Measurements from ENCODE around the gene ZFP1.
"Not testable (repeated sequence)": the region's sequence is repeated elsewhere in the genome, so short reads cannot be mapped to it uniquely, and the experiment has no call there.

The ZFP1 gene

DNA sequence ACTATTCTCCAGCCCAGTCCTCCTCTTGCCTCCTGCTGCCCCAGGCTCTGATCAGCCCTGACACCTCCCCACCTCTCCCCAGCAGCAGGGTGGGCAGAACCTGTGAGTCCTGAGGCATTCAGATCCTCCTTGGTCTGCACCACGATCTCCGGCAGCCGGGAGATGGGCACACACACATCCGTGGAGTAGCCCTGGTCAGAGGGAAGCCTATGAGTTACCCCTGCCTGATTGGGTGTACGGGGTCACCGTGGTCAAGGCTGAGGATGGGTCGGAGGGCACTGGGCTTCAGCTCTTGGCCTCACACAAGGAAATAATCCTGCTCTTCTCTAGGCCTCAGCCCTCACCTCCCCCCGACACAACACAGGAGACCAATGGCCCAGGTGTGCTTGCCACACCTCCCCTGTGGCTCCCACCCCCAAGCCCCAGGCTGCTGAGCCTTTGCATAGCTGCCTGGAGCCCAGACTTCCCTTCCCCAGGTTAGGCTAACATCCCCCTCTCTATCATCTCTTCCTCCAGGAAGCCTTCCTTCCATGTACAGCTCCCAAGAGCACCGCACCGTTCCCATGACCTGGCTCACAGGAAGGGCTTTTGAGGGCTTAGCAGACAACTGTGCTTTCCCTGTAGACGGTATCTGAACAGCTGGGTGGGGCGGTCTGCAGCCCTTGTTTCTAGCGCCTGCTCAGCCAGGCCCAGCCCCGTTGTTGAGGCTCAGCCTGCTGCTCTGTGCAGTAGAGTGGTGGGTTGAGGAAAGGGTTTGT lies 35.4 kb upstream of the ZFP1 start:
- in situ Hi-C loops (cut with MboI; ENCODE audit: low sequenced_read_pairs), result no loop called here

DNA sequence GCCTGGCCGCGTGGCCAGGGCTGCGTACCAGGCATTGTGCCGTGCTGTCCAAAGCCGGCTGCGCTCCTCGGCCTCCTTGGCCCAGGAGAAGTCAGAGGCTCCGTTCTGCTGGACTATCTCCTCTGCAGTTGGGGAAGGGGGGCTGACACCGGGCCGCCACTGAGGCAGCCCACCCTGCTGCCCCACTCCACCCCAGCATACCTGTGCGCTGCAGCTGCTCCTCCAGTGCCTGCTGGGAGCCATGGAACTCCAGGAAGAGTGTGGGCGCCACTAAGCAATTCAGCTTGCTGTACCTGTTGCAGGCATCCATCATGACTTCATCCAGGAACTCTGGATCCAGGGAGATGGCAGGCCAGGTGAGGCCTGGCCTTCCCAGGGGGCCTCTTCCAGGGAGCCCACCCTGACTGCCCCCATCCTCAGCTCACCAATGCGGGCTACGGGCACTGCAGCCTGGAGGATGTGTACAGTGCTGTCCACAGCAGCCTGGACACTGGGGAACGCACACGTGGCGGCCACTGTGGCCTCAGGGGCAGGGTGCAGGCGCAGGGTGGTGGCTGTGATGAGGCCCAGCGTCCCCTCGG lies 34.7 kb upstream of the ZFP1 start:
- in situ Hi-C loops (cut with MboI; ENCODE audit: low sequenced_read_pairs), result no loop called here

- in situ Hi-C loops (cut with MboI; ENCODE audit: low sequenced_read_pairs), result no loop called here
Observed at GRCh38 chr16:75114179-75114945, 34.0 kb upstream of the ZFP1 start.

- in situ Hi-C loops (cut with MboI; ENCODE audit: low sequenced_read_pairs), result loop anchor here (5.0 kb wide), 1 partner anchor 123 kb away; no protein-coding TSS in a partner anchor
Observed at GRCh38 chr16:75114946-75115825, 33.1 kb upstream of the ZFP1 start.

DNA sequence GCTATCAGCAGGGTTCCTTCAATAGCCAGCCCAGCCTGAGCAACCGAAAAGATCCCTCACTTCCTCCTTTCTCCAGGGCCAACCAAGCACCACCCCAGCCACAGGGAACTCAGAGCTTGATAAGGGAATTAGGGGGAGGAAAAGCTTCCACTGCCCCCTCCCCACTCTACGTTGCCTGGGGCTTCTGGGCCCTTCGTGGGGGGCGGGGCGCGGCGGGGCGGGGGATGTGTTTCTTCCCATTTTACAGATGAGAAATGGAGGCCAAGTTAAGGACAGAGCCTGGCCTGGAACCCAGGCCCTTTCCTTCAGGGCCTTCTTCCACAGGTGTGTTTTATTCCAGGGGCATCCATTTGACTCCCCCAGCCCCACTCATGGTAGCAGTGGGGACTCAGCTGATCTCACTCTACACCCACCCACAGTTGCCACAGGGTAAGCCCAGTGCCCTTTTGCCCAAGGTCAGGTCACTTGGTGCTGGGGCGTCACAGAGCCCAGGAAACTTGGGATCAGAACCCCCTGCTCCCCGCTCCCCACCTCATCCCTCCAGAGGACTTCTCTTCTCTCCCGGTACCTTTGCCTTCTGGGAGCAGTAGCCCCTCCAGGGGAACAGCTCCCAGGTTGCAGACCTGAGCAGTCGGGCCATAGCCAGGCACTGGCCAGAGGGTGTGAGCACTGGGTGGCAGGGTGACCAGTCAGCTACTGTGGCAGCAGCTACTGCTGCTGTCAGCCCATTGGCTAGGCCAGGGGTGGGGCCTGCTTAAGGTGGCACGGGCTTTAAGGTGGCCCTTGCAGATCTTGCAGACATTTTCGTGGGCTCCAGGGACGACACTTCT lies 32.0 kb upstream of the ZFP1 start, which contains the start of gene LDHD:
LDHD (minus strand) TSS at position 700 of the 830 bp plus-strand sequence; CDS start at position 640, 60 bp downstream.
- in situ Hi-C loops (cut with MboI; ENCODE audit: low sequenced_read_pairs), result loop anchor here (5.0 kb wide), 1 partner anchor 124 kb away; no protein-coding TSS in a partner anchor

DNA sequence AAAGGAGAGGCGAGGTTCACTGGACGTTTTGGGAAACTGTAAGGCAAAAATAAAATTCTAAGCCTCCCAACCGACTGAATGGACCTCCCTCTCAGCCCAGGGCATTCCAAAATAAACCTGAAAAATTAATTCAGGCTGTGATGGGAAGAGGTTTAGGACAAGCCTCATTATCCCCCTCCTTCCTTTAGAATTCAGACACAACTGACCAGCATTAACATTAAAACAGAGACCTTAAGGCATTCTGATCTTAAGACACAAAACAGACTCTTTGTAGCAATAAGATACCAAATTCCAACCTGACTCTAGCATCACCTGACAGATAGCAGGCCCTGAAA lies 31.4 kb upstream of the ZFP1 start:
- in situ Hi-C loops (cut with MboI; ENCODE audit: low sequenced_read_pairs), result loop anchor here (5.0 kb wide), 1 partner anchor 125 kb away; no protein-coding TSS in a partner anchor

- in situ Hi-C loops (cut with MboI; ENCODE audit: low sequenced_read_pairs), result loop anchor here (5.0 kb wide), 1 partner anchor 127 kb away; no protein-coding TSS in a partner anchor
Observed at GRCh38 chr16:75118943-75119539, 29.3 kb upstream of the ZFP1 start.

- in situ Hi-C loops (cut with MboI; ENCODE audit: low sequenced_read_pairs), result no loop called here
Observed at GRCh38 chr16:75120253-75120652, 28.1 kb upstream of the ZFP1 start.

DNA sequence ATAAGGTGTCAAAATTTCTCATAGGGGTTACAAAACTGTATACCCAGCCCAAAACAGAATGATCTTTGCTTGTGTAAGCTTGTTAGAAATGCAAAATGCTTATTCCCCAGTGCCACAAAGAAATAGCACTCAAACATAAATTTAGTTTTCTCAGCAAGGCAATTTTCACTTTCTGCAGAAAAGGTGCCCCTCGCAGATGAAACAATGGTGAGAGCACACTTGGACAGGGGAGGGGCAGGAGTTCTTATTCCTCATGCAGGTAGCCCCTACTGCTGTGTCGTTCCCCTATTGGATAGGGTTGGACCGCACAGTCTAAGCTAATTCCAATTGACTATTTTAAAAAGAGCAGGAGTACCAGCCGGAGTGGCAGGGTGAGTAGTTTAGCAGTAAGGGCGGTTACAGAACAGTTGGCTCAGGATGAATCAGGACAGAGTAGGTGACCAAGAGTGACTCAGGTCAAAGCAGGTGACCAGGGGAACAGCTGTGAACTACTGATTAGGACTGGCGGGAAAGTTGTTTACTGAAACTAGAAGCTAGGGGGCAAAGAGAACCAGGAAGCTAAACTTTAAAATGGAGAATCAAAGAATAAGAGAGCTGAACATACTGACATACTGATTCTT lies 26.3 kb upstream of the ZFP1 start:
- in situ Hi-C loops (cut with MboI; ENCODE audit: low sequenced_read_pairs), result no loop called here

- in situ Hi-C loops (cut with MboI; ENCODE audit: low sequenced_read_pairs), result no loop called here
Observed at GRCh38 chr16:75122609-75123008, 25.7 kb upstream of the ZFP1 start.

DNA sequence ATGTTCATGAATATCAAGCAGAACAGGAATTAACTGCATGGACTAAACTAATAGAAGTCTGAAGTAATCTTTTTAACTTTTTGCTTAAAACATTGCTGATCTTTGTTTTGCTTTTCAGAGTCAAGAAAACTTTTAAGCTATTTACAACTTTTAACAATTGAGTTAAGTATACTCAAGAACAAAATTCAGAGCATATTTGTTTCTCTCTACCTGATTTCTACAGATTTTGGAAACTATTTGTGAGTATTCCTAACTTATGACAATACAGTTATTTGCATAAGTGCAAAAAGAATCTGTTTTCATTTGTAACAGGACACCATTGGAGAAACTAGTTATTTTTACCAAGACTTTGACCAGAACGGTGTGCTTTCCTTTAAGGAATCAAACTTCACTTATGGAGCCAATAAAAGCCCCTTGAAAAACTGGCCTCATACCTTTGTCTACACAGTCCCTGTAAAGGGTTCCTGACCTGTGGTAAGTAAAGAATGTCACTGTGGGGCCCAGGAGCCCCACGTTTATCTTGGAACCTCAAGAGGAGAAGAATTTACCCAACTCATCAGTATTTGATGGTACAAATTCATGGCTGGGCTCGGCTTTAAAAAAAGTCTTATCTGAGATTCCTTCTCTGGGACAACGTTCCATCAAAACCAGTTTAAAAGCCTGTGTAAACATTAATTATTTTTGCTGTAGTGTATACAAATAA lies 20.5 kb upstream of the ZFP1 start:
- in situ Hi-C loops (cut with MboI; ENCODE audit: low sequenced_read_pairs), result no loop called here

- in situ Hi-C loops (cut with MboI; ENCODE audit: low sequenced_read_pairs), result not testable (repeated sequence)
Observed at GRCh38 chr16:75129421-75130149, 18.7 kb upstream of the ZFP1 start.

GRCh38 chr16:75130150-75130771 lies 18.1 kb upstream of the ZFP1 start:
- in situ Hi-C loops (cut with MboI; ENCODE audit: low sequenced_read_pairs), result no loop called here

GRCh38 chr16:75131081-75131480 lies 17.2 kb upstream of the ZFP1 start:
- in situ Hi-C loops (cut with MboI; ENCODE audit: low sequenced_read_pairs), result no loop called here

- in situ Hi-C loops (cut with MboI; ENCODE audit: low sequenced_read_pairs), result no loop called here
Observed at GRCh38 chr16:75138233-75138632, 10.1 kb upstream of the ZFP1 start.

GRCh38 chr16:75138636-75139035 lies 9.7 kb upstream of the ZFP1 start:
- in situ Hi-C loops (cut with MboI; ENCODE audit: low sequenced_read_pairs), result no loop called here

DNA sequence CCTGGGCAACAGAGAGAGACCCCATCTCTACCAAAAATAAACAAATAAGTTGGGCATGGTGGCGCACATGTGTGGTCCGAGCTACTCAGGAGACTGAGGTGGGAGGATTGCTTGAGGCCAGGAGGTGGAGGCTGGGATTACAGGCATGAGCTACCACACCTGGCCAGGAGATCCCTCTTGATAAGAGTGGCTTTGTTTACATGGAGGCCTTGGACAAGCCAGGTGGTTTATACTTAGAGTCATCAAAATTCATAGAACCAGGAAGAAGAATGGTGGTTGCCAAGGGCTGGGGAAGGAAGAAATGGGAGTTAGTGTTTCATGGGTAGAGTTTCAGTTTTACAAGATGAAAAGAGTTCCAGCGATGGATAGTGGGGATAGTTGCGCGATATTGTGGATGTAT lies 8.8 kb upstream of the ZFP1 start:
- in situ Hi-C loops (cut with MboI; ENCODE audit: low sequenced_read_pairs), result no loop called here

Data from HL-60/S4 (cell line).